Skeletal muscle tissue (tissue), 4 donors: Measurements from ENCODE around the gene LARP6. TPM values are rescaled to one million over a fixed set of nuclear protein-coding genes. Genes with fewer than 3 reads are reported as not detected.
"Not testable (repeated sequence)": the region's sequence is repeated elsewhere in the genome, so short reads cannot be mapped to it uniquely, and the experiment has no call there.

Experiments
- H3K27ac ChIP-seq: one replicate; pipeline ENCODE4 v1.7.0; 2013; ENCODE audit warnings: mild to moderate bottlenecking, low read depth, low read length, inconsistent platforms
- H3K27me3 ChIP-seq, 3 donors: one replicate each; pipeline ENCODE4 v1.7.0; 2013; ENCODE audit warnings: low read length in 3 of 3; ENCODE audit not compliant: control insufficient read depth in 3 of 3, insufficient read depth in 3 of 3
- H3K36me3 ChIP-seq, 3 donors: one replicate each; pipeline ENCODE4 v1.7.0; 2013; ENCODE audit warnings: low read length in 3 of 3; ENCODE audit not compliant: control insufficient read depth in 3 of 3, insufficient read depth in 3 of 3
- H3K4me1 ChIP-seq, 3 donors: one replicate each; pipeline ENCODE4 v1.7.0; 2013; ENCODE audit warnings: low read length in 3 of 3, mild to moderate bottlenecking in 3 of 3; ENCODE audit not compliant: control insufficient read depth in 3 of 3, insufficient read depth in 3 of 3
- H3K4me3 ChIP-seq, 3 donors: one replicate each; pipeline ENCODE4 v1.7.0; 2013; ENCODE audit warnings: low read length in 3 of 3
- H3K9ac ChIP-seq, 3 donors: one replicate each; pipeline ENCODE4 v1.7.0; 2013; ENCODE audit warnings: low read length in 3 of 3, mild to moderate bottlenecking in 3 of 3, moderate library complexity in 2 of 3, low read depth in 1 of 3
- H3K9me3 ChIP-seq, 3 donors: one replicate each; pipeline ENCODE4 v1.7.0; 2013; ENCODE audit warnings: low read length in 3 of 3; ENCODE audit not compliant: control insufficient read depth in 3 of 3
- total RNA-seq: library from RNA; depleted of rRNA; stranded (reverse); fragments of >200 nt; gene quantifications from one replicate; pipeline ENCODE4 v1.2.3, GENCODE V29; 2014
- donor health status: Osteomylitis.

LARP6 gene
- total RNA-seq, 1 donor from 2014 or later, result 7.3 TPM

- Histone ChIP-seq H3K27ac (no peak overlapping the region), H3K4me3 (no peak overlapping the region), H3K9ac (no peak overlapping the region), H3K27me3 (no peaks in the 10 kb centered on the region), H3K4me1 (peaks cover 2 to 11% (median 8%) of the 10 kb centered on the region in 3 donors), H3K36me3 (no peaks in the 10 kb centered on the region), H3K9me3 (no peaks in the 10 kb centered on the region)
Observed at GRCh38 chr15:70859322-70859908, 5.5 kb upstream of the LARP6 start.

- H3K9me3 ChIP-seq, H3K4me3 ChIP-seq, H3K36me3 ChIP-seq, H3K9ac ChIP-seq, H3K4me1 ChIP-seq, H3K27me3 ChIP-seq, H3K27ac ChIP-seq: not testable (repeated sequence)
Observed at GRCh38 chr15:70858614-70859321, 4.8 kb upstream of the LARP6 start.

- peaks cover 0 to 2% (median 0%) of the 10 kb centered on the region in 3 donors for H3K27me3 ChIP-seq
- H3K36me3 ChIP-seq, result no peaks in the 10 kb centered on the region
- H3K4me3 ChIP-seq, result no peak overlapping the region
- no peak overlapping the region for H3K9ac ChIP-seq
- H3K9me3 ChIP-seq, result no peaks in the 10 kb centered on the region
- H3K4me1 ChIP-seq, result peaks cover 7 to 14% (median 11%) of the 10 kb centered on the region in 3 donors
- peak overlapping the region; percentile 67 for H3K27ac ChIP-seq
Observed at GRCh38 chr15:70857562-70858285, 3.8 kb upstream of the LARP6 start.

- no peaks in the 10 kb centered on the region for H3K36me3 ChIP-seq
- H3K4me3 ChIP-seq, result no peak overlapping the region
- peak overlapping the region; percentile 71 for H3K27ac ChIP-seq
- H3K4me1 ChIP-seq, result peaks cover 8 to 17% (median 14%) of the 10 kb centered on the region in 3 donors
- no peak overlapping the region for H3K9ac ChIP-seq
- H3K27me3 ChIP-seq, result peaks cover 0 to 2% (median 0%) of the 10 kb centered on the region in 3 donors
- no peaks in the 10 kb centered on the region for H3K9me3 ChIP-seq
Observed at GRCh38 chr15:70856884-70857561, 3.1 kb upstream of the LARP6 start.

GRCh38 chr15:70856177-70856883 lies 2.4 kb upstream of the LARP6 start:
- H3K27ac ChIP-seq, result peak overlapping the region; percentile 71
- H3K9ac ChIP-seq, result no peak overlapping the region
- H3K36me3 ChIP-seq, result peaks cover 0 to 5% (median 0%) of the 10 kb centered on the region in 3 donors
- H3K4me3 ChIP-seq, result peak overlapping the region in 1 of 3 donors; percentile 35
- H3K9me3 ChIP-seq, result no peaks in the 10 kb centered on the region
- H3K27me3 ChIP-seq, result peaks cover 0 to 7% (median 0%) of the 10 kb centered on the region in 3 donors
- peaks cover 10 to 17% (median 14%) of the 10 kb centered on the region in 3 donors for H3K4me1 ChIP-seq

GRCh38 chr15:70855764-70856163 lies 1.8 kb upstream of the LARP6 start:
- H3K4me1 ChIP-seq, result peaks cover 10 to 17% (median 14%) of the 10 kb centered on the region in 3 donors
- no peak overlapping the region for H3K9ac ChIP-seq

GRCh38 chr15:70854666-70854976 lies 664 bp upstream of the LARP6 start:
- peaks cover 10 to 17% (median 14%) of the 10 kb centered on the region in 3 donors for H3K4me1 ChIP-seq

More at GRCh38 chr15:70855764-70856163, 1.8 kb upstream of the LARP6 start:
- Histone ChIP-seq H3K4me3 (no peak overlapping the region), H3K27me3 (peaks cover 0 to 7% (median 0%) of the 10 kb centered on the region in 3 donors), H3K9me3 (no peaks in the 10 kb centered on the region), H3K27ac (peak overlapping the region; percentile 71), H3K36me3 (peaks cover 0 to 6% (median 0%) of the 10 kb centered on the region in 3 donors)

GRCh38 chr15:70853318-70853972 lies 512 bp downstream of the LARP6 start:
- H3K9ac ChIP-seq, result peak overlapping the region; percentile 74 to 82 (median 76)
- H3K27ac ChIP-seq, result peak overlapping the region; percentile 75
- no peaks in the 10 kb centered on the region for H3K9me3 ChIP-seq
- H3K4me1 ChIP-seq, result peaks cover 10 to 17% (median 14%) of the 10 kb centered on the region in 3 donors
- peaks cover 0 to 7% (median 0%) of the 10 kb centered on the region in 3 donors for H3K27me3 ChIP-seq
- H3K36me3 ChIP-seq, result peaks cover 0 to 6% (median 0%) of the 10 kb centered on the region in 3 donors
- H3K4me3 ChIP-seq, result peak overlapping the region; percentile 72 to 78 (median 73)

More at GRCh38 chr15:70854666-70854976, 664 bp upstream of the LARP6 start:
- no peaks in the 10 kb centered on the region for H3K9me3 ChIP-seq
- H3K9ac ChIP-seq, result peak overlapping the region; percentile 82 to 87 (median 84)
- peaks cover 0 to 6% (median 0%) of the 10 kb centered on the region in 3 donors for H3K36me3 ChIP-seq
- H3K27ac ChIP-seq, result peak overlapping the region; percentile 78
- peak overlapping the region; percentile 65 to 78 (median 72) for H3K4me3 ChIP-seq
- H3K27me3 ChIP-seq, result peaks cover 0 to 7% (median 0%) of the 10 kb centered on the region in 3 donors
